IMR-90 (cell line): ENCODE data around the gene MYL4. TPM values are rescaled to one million over a fixed set of nuclear protein-coding genes. Genes with fewer than 3 reads are reported as not detected.
A peak's percentile ranks its signal among the peaks of the same experiment; 100 is the strongest.
"Not testable (repeated sequence)": the region's sequence is repeated elsewhere in the genome, so short reads cannot be mapped to it uniquely, and the experiment has no call there.

Experiments used
- ATAC-seq: fragments of 200-7000 bp; cut with Tn5 transposase; 2 replicates; pipeline ENCODE4 v1.9.1; 2020; ENCODE audit warnings: low read depth, mild to moderate bottlenecking, moderate library complexity
- BruUV-seq: library from RNA; stranded (reverse); fragments of 400-500 nt; replicated peaks from 2 replicates; lab custom pipeline; 2021; lab: Mats Ljungman, UMichigan
- CTCF ChIA-PET: fragments of 300-600 bp; formaldehyde crosslinking; extraction: SDS; loops from one replicate; lab custom pipeline; 2021; ENCODE audit warnings: antibody characterized with exemption; lab: Yijun Ruan, JAX
- POLR2A ChIA-PET: fragments of 300-600 bp; sonication (Branson Sonifier 250); formaldehyde crosslinking; loops from one replicate; lab custom pipeline; 2022; ENCODE audit warnings: antibody characterized with exemption; ENCODE audit not compliant: unreplicated experiment; lab: Charles Lee
- DNase-seq: peaks from one replicate; pipeline ENCODE4 v3.0.0; 2013
- H2AFZ ChIP-seq: replicated peaks from 2 replicates; pipeline ENCODE3; 2013; ENCODE audit warnings: low read length, mild to moderate bottlenecking; ENCODE audit not compliant: poor library complexity
- H2AK5ac ChIP-seq: 2 replicates; pipeline ENCODE4 v1.6.1; 2013; ENCODE audit warnings: low read depth, low read length, inconsistent platforms
- H2AK9ac ChIP-seq: replicated peaks from 2 replicates; pipeline ENCODE3; 2013; ENCODE audit warnings: mild to moderate bottlenecking, low read depth, low read length, moderate library complexity; ENCODE audit not compliant: poor library complexity
- H2BK120ac ChIP-seq: 2 replicates; pipeline ENCODE4 v1.6.1; 2013; ENCODE audit warnings: low read depth, low read length, inconsistent platforms
- H2BK15ac ChIP-seq: 3 replicates; pipeline ENCODE4 v1.6.1; 2013; ENCODE audit warnings: low read depth, low read length, inconsistent platforms
- H2BK20ac ChIP-seq: 2 replicates; pipeline ENCODE4 v1.6.1; 2013; ENCODE audit warnings: low read depth, mild to moderate bottlenecking, inconsistent platforms, low read length, moderate library complexity
- H2BK5ac ChIP-seq: 2 replicates; pipeline ENCODE4 v1.6.1; 2013; ENCODE audit warnings: mild to moderate bottlenecking, low read depth, low read length, inconsistent platforms; ENCODE audit not compliant: poor library complexity, severe bottlenecking
- H3K14ac ChIP-seq: replicated peaks from 2 replicates; pipeline ENCODE4 v1.6.1; 2013; ENCODE audit warnings: low read depth, low read length, inconsistent platforms
- H3K18ac ChIP-seq: 2 replicates; pipeline ENCODE4 v1.6.1; 2013; ENCODE audit warnings: low read depth, low read length, control low read depth
- H3K23ac ChIP-seq: 2 replicates; pipeline ENCODE4 v1.6.1; 2013; ENCODE audit warnings: low read depth, low read length, inconsistent platforms
- H3K27ac ChIP-seq: 2 replicates; pipeline ENCODE4 v1.5.1; 2013; ENCODE audit warnings: mild to moderate bottlenecking, control low read depth, low read length; ENCODE audit not compliant: insufficient read depth
- H3K27me3 ChIP-seq: 2 replicates; pipeline ENCODE4 v1.6.1; 2013; ENCODE audit warnings: low read length; ENCODE audit not compliant: control insufficient read depth, insufficient read depth
- H3K36me3 ChIP-seq: 2 replicates; pipeline ENCODE4 v1.6.1; 2013; ENCODE audit warnings: low read length, mixed read lengths; ENCODE audit not compliant: control insufficient read depth, insufficient read depth
- H3K4ac ChIP-seq: 2 replicates; pipeline ENCODE4 v1.6.1; 2013; ENCODE audit warnings: low read depth, low read length, inconsistent platforms
- H3K4me1 ChIP-seq: 2 replicates; pipeline ENCODE4 v1.6.1; 2013; ENCODE audit warnings: low read length, mixed read lengths; ENCODE audit not compliant: control insufficient read depth, insufficient read depth
- H3K4me2 ChIP-seq: 2 replicates; pipeline ENCODE4 v1.6.1; 2013; ENCODE audit warnings: low read depth, mild to moderate bottlenecking, control low read depth, low read length, moderate library complexity
- H3K4me3 ChIP-seq: 2 replicates; pipeline ENCODE4 v1.5.1; 2013; ENCODE audit warnings: low read depth, mild to moderate bottlenecking, control low read depth, low read length, moderate library complexity; ENCODE audit not compliant: insufficient read depth
- H3K56ac ChIP-seq: 2 replicates; pipeline ENCODE4 v1.6.1; 2013; ENCODE audit warnings: low read length, inconsistent platforms; ENCODE audit not compliant: insufficient read depth; ENCODE audit errors: extremely low read depth
- H3K79me1 ChIP-seq, 2 experiments: 2 replicates each; pipeline ENCODE4 v1.6.1; 2013; ENCODE audit warnings: low read length in 2 of 2, inconsistent platforms in 1 of 2, low read depth in 1 of 2
- H3K9ac ChIP-seq: 2 replicates; pipeline ENCODE4 v1.6.1; 2013; ENCODE audit warnings: low read depth, low read length, control low read depth
- H3K9me1 ChIP-seq: 2 replicates; pipeline ENCODE4 v1.6.1; 2013; ENCODE audit warnings: low read length, inconsistent platforms; ENCODE audit not compliant: insufficient read depth
- H3K9me3 ChIP-seq: 2 replicates; pipeline ENCODE4 v1.6.1; 2013; ENCODE audit warnings: low read length; ENCODE audit not compliant: control insufficient read depth, insufficient read depth
- H4K20me1 ChIP-seq: 2 replicates; pipeline ENCODE4 v1.6.1; 2013; ENCODE audit warnings: low read length, inconsistent platforms; ENCODE audit not compliant: insufficient read depth
- H4K5ac ChIP-seq: 2 replicates; pipeline ENCODE4 v1.6.1; 2013; ENCODE audit warnings: mild to moderate bottlenecking, low read depth, low read length, control low read depth
- H4K8ac ChIP-seq, 2 experiments: 2 replicates each; pipeline ENCODE4 v1.6.1; 2013; ENCODE audit warnings: low read depth in 2 of 2, low read length in 2 of 2, control low read depth in 1 of 2, inconsistent platforms in 1 of 2
- H4K91ac ChIP-seq: 2 replicates; pipeline ENCODE4 v1.6.1; 2013; ENCODE audit warnings: low read depth, low read length, inconsistent platforms; ENCODE audit not compliant: insufficient read depth
- BHLHE40 ChIP-seq: fragments of 150-350 bp; IDR thresholded peaks from 2 replicates; pipeline ENCODE4 v1.6.1; 2016; ENCODE audit warnings: mild to moderate bottlenecking, low read depth, low read length
- CEBPB ChIP-seq: IDR thresholded peaks from 2 replicates; pipeline ENCODE4 v1.6.1; 2012; ENCODE audit warnings: low read depth, low read length, improper control_type of control experiment
- MAFK ChIP-seq: IDR thresholded peaks from 2 replicates; pipeline ENCODE4 v1.6.1; 2012; ENCODE audit warnings: low read depth, low read length, improper control_type of control experiment
- MAZ ChIP-seq: IDR thresholded peaks from 2 replicates; pipeline ENCODE4 v1.6.1; 2012; ENCODE audit warnings: low read depth, mild to moderate bottlenecking, low read length, improper control_type of control experiment, moderate library complexity, borderline replicate concordance
- NFE2L2 ChIP-seq: fragments of 150-350 bp; IDR thresholded peaks from 2 replicates; pipeline ENCODE4 v1.6.1; 2016; ENCODE audit warnings: low read depth, mild to moderate bottlenecking, low read length
- RFX5 ChIP-seq: IDR thresholded peaks from 2 replicates; pipeline ENCODE4 v1.8.0; 2012; ENCODE audit warnings: low read depth, mild to moderate bottlenecking, low read length, moderate library complexity
- USF2 ChIP-seq: fragments of 150-350 bp; IDR thresholded peaks from 2 replicates; pipeline ENCODE4 v1.6.1; 2017; ENCODE audit warnings: mild to moderate bottlenecking, antibody characterized with exemption, low read length, low read depth
- WGBS, 2 experiments: methylation state at CpG; one replicate each; pipeline versions ENCODE4 v1.1.5 to v1.1.7; 2013; ENCODE audit warnings: missing lambda C conversion rate in 2 of 2; ENCODE audit not compliant: insufficient read length in 1 of 2; ENCODE audit errors: extremely low coverage in 2 of 2; 5-methylcytosine and 5-hydroxymethylcytosine counted together
- dilution Hi-C: fragments of 300-500 bp; cut with HindIII; formaldehyde crosslinking; loops from one replicate; pipeline ENCODE4 v1.14.3; 2018; ENCODE audit warnings: low sequenced_read_pairs; ENCODE audit not compliant: unreplicated experiment
- in situ Hi-C: fragments of 300-500 bp; cut with MboI; formaldehyde crosslinking; loops from 3 replicates; pipeline ENCODE4 v1.14.3; 2019; ENCODE audit warnings: low sequenced_read_pairs, inconsistent platforms, mixed read lengths
- intact Hi-C: fragments of 100-400 bp; cut with micrococcal nuclease; formaldehyde crosslinking; loops from 2 replicates; pipeline ENCODE4 v1.10.0; 2022
- polyA plus RNA-seq, 3 experiments: library from polyadenylated mRNA; depleted of rRNA; stranded (reverse); fragments of >200 nt; gene quantifications; 2 replicates each; pipeline ENCODE4 v1.2.3, GENCODE V29; 2012; ENCODE audit warnings: low replicate concordance in 1 of 3
- total RNA-seq: library from RNA; depleted of rRNA; stranded (reverse); fragments of >200 nt; gene quantifications from 2 replicates; pipeline ENCODE4 v1.2.3, GENCODE V29; 2012

MYL4 gene
- total and polyA plus RNA-seq, 2 of the 4 experiments (the other 2 are of a cell fraction): not detected

GRCh38 chr17:47223460-47223859 lies 14.3 kb downstream of the MYL4 start:
- H3K56ac ChIP-seq: no peak overlapping the region
- H2AFZ ChIP-seq: no peak overlapping the region
- no TSS peak for BruUV-seq
- H3K18ac ChIP-seq: no peak overlapping the region; the same call in 1 of the 2 replicates
- H2BK15ac ChIP-seq: peak overlapping the region; percentile 90
- peak overlapping the region; percentile 66 for H3K4ac ChIP-seq
- H3K27ac ChIP-seq: no peak overlapping the region
- no peak overlapping the region for H2AK9ac ChIP-seq
- ATAC-seq (no peak), DNase-seq (no peak)
- POLR2A ChIA-PET: no interaction called here
- H3K27me3 ChIP-seq: no peaks in the 10 kb centered on the region
- H4K8ac ChIP-seq: peak overlapping the region; percentile 37 to 58; a peak in 2 of 4 replicates
- H3K79me1 ChIP-seq: peaks cover 0 to 6% of the 10 kb centered on the region in 2 experiments; a peak in 1 of 4 replicates
- H3K23ac ChIP-seq: 0 out of 2 replicates have a peak overlapping the region, but pooled peaks have one; percentile 31
- H4K5ac ChIP-seq: peak overlapping the region; percentile 26; the same call in 1 of the 2 replicates
- in situ Hi-C loops (loop anchor here (10.0 kb wide), 1 partner anchor 391 kb away; no protein-coding TSS in a partner anchor), dilution Hi-C loops (no loop called here), intact Hi-C loops (no loop called here)
- H2BK20ac ChIP-seq: peak overlapping the region; percentile 77; the same call in 1 of the 2 replicates
- TF ChIP-seq USF2 (no peak), BHLHE40 (no peak), CEBPB (no peak), RFX5 (no peak), NFE2L2 (no peak), MAZ (no peak), MAFK (no peak)
- H2AK5ac ChIP-seq: peak overlapping the region; percentile 82
- no peak overlapping the region for H3K4me3 ChIP-seq
- peaks cover 17% of the 10 kb centered on the region for H3K4me1 ChIP-seq
- H3K9me3 ChIP-seq: no peaks in the 10 kb centered on the region
- H3K9me1 ChIP-seq: peaks cover 4% of the 10 kb centered on the region
- WGBS, 2 experiments: 90% methylated on average over 2 of the region's 5 CpGs; no CpG with 5 or more reads in 1 of the 2 experiments
- H2BK5ac ChIP-seq: no peak overlapping the region
- no peaks in the 10 kb centered on the region for H4K20me1 ChIP-seq
- no peak overlapping the region for H3K4me2 ChIP-seq
- H2BK120ac ChIP-seq: peak overlapping the region; percentile 63
- H4K91ac ChIP-seq: peak overlapping the region; percentile 58; the same call in 1 of the 2 replicates
- peak overlapping the region; percentile 81 for H3K14ac ChIP-seq
- no peaks in the 10 kb centered on the region for H3K36me3 ChIP-seq
- no peak overlapping the region for H3K9ac ChIP-seq
- CTCF ChIA-PET: no interaction called here

DNA sequence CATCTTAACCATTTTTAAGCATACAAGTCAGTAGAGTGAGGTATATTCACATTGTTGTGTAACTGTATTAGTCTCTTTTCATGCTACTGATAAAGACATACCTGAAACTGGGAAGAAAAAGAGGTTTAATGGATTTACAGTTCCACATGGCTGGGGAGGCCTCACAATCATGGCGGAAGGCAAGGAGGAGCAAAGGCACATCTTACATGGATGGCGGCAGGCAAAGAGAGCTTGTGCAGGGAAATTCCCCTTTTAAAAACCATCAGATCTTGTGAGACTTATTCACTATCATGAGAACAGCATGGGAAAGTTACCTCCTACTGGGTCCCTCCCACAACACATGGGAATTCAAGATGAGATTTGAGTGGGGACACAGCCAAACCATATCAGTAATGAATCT lies 14.9 kb downstream of the MYL4 start:
- Histone ChIP-seq H2BK120ac (peak overlapping the region; percentile 96; the same call in 1 of the 2 replicates), H3K4ac (peak overlapping the region; percentile 96; the same call in 1 of the 2 replicates), H2AK5ac (peak overlapping the region; percentile 94; the same call in 1 of the 2 replicates), H2BK15ac (peak overlapping the region; percentile 91; the same call in 2 of the 3 replicates), H2BK20ac (peak overlapping the region; percentile 94; the same call in 1 of the 2 replicates), H4K8ac (peak overlapping the region in 1 of 2 experiments; percentile 98; a peak in 1 of 4 replicates), H4K91ac (peak overlapping the region; percentile 98; the same call in 1 of the 2 replicates), H3K4me1 (peaks cover 17% of the 10 kb centered on the region)
- intact Hi-C loops, POLR2A ChIA-PET, H3K9ac ChIP-seq, H2AK9ac ChIP-seq, H3K4me3 ChIP-seq, H3K4me2 ChIP-seq, H3K79me1 ChIP-seq, H3K18ac ChIP-seq, dilution Hi-C loops, H3K27me3 ChIP-seq, H3K23ac ChIP-seq, H3K14ac ChIP-seq, H2AFZ ChIP-seq, DNase-seq, H4K5ac ChIP-seq, H3K36me3 ChIP-seq, H2BK5ac ChIP-seq, H3K9me1 ChIP-seq, H3K9me3 ChIP-seq, ATAC-seq, H3K27ac ChIP-seq, CTCF ChIA-PET, BruUV-seq, H3K56ac ChIP-seq, H4K20me1 ChIP-seq: not testable (repeated sequence)
- no CpG with 5 or more reads among the region's 2 CpGs for WGBS, 2 experiments
- in situ Hi-C loops: loop anchor here (10.0 kb wide), 1 partner anchor 391 kb away; no protein-coding TSS in a partner anchor
